Calu3 (cell line): ENCODE results near the gene C11orf91. TPM values are rescaled to one million over a fixed set of nuclear protein-coding genes. Genes with fewer than 3 reads are reported as not detected.

Experiments used
- BruUV-seq: library from RNA; stranded (reverse); fragments of 400-500 nt; replicated peaks from 2 replicates; lab custom pipeline; 2021; lab: Mats Ljungman, UMichigan
- CTCF ChIA-PET: fragments of 300-600 bp; sonication (Branson Sonifier 250); formaldehyde crosslinking; loops from one replicate; lab custom pipeline; 2022; ENCODE audit warnings: antibody characterized with exemption; lab: Charles Lee
- DNase-seq: peaks from one replicate; pipeline ENCODE4 v3.0.0; 2022
- H3K27ac Mint-ChIP-seq: one replicate; pipeline ENCODE4 v1.8.0; 2022; ENCODE audit warnings: mixed read lengths; ENCODE audit not compliant: unreplicated experiment
- H3K27me3 Mint-ChIP-seq: one replicate; pipeline ENCODE4 v1.8.0; 2022; ENCODE audit warnings: mixed read lengths; ENCODE audit not compliant: unreplicated experiment
- H3K36me3 Mint-ChIP-seq: one replicate; pipeline ENCODE4 v1.8.0; 2022; ENCODE audit warnings: mild to moderate bottlenecking, moderate library complexity, mixed read lengths; ENCODE audit not compliant: insufficient read depth, unreplicated experiment
- H3K4me1 Mint-ChIP-seq: one replicate; pipeline ENCODE4 v1.8.0; 2022; ENCODE audit warnings: mild to moderate bottlenecking, low read depth, mixed read lengths; ENCODE audit not compliant: unreplicated experiment
- H3K4me3 Mint-ChIP-seq: one replicate; pipeline ENCODE4 v1.8.0; 2022; ENCODE audit warnings: mild to moderate bottlenecking, low read depth, moderate library complexity, mixed read lengths; ENCODE audit not compliant: unreplicated experiment
- H3K9me3 Mint-ChIP-seq: one replicate; pipeline ENCODE4 v1.8.0; 2022; ENCODE audit warnings: low read depth, mixed read lengths; ENCODE audit not compliant: unreplicated experiment
- intact Hi-C: fragments of 100-400 bp; cut with micrococcal nuclease; formaldehyde crosslinking; loops from one replicate; pipeline ENCODE4 v1.10.0; 2022; ENCODE audit not compliant: unreplicated experiment
- total RNA-seq: library from RNA; stranded (reverse); gene quantifications from 2 replicates; pipeline ENCODE4 v1.2.3, GENCODE V29; 2022
- TF ChIP-seq, protein P1 (sequence below): fragments of 200-600 bp; IDR thresholded peaks from one replicate; pipeline ENCODE4 v1.8.0; 2022; ENCODE audit warnings: antibody characterized with exemption; ENCODE audit not compliant: unreplicated experiment

C11orf91 gene
- total RNA-seq, 1 experiment from 2014 or later: 5.8 TPM

DNA sequence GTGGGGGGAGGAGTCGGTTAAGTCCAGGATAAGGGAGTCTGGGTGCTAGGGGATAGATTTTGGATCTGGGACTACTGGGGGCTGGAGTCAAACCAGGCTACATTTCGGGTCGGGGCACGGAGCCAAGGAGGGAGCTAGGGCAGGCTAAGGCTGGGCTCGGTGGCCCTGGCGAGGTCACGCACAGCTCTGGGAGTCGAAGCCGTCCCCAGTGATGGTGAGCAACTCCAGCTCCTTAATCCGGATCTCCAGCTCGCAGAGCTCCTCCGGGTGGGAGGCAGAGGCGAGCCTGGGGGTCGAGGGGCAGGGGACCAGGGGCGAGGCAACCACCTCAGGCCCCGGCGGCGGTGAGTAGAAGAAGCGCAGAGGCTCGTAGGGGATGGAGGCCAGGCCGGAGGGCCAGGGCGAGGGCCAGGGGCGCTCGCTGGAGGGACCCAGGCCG, 544 bp downstream of the C11orf91 start:
- peaks cover 92% of the 10 kb centered on the region for H3K36me3 Mint-ChIP-seq
- no peaks in the 10 kb centered on the region for H3K9me3 Mint-ChIP-seq
- peaks cover 88% of the 10 kb centered on the region for H3K4me1 Mint-ChIP-seq
- no peak for DNase-seq
- intact Hi-C loops: no loop called here
- CTCF ChIA-PET: interaction anchor here (0.6 to 5.6 kb wide), 5 partner anchors 9 to 540 kb away, joined by 4 to 54 read pairs (median 7); partner anchors contain the start of gene CD59
- H3K27ac Mint-ChIP-seq: peak overlapping the region; percentile 94
- H3K4me3 Mint-ChIP-seq: peak overlapping the region; percentile 70
- TF ChIP-seq, protein P1, sequence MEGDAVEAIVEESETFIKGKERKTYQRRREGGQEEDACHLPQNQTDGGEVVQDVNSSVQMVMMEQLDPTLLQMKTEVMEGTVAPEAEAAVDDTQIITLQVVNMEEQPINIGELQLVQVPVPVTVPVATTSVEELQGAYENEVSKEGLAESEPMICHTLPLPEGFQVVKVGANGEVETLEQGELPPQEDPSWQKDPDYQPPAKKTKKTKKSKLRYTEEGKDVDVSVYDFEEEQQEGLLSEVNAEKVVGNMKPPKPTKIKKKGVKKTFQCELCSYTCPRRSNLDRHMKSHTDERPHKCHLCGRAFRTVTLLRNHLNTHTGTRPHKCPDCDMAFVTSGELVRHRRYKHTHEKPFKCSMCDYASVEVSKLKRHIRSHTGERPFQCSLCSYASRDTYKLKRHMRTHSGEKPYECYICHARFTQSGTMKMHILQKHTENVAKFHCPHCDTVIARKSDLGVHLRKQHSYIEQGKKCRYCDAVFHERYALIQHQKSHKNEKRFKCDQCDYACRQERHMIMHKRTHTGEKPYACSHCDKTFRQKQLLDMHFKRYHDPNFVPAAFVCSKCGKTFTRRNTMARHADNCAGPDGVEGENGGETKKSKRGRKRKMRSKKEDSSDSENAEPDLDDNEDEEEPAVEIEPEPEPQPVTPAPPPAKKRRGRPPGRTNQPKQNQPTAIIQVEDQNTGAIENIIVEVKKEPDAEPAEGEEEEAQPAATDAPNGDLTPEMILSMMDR: no peak
- no peaks in the 10 kb centered on the region for H3K27me3 Mint-ChIP-seq
- no TSS peak for BruUV-seq

DNA sequence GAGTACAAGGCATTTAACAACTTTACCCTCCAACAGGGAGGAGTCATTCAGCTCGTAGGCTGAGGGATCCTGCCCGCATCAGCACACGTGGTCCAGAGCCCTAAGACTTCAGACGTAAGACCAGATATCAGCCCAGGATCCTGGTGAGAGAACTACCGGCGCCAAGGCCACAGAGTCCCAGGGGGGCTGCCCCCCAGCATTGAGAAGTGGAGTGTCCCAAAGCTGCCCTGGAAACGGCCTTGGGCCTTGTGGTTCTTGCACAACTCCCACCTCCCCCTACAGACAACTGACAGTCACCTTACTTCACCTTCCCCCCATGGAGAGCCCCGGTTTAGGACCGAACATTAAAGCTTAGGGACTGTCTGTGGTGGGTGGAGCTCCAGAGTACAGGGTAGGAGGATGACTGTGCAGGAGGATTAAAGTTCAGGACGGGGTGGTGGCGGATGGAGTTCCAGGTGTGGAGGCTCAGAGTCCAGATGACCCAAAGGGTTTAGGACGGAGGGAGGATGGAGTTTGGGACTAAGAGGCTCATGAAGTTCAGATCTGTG, 1.0 kb downstream of the C11orf91 start:
- no peaks in the 10 kb centered on the region for H3K9me3 Mint-ChIP-seq
- peaks cover 92% of the 10 kb centered on the region for H3K36me3 Mint-ChIP-seq
- H3K4me3 Mint-ChIP-seq: peak overlapping the region; percentile 70
- intact Hi-C loops: no loop called here
- TF ChIP-seq, protein P1: no peak
- CTCF ChIA-PET: interaction anchor here (1.3 to 5.6 kb wide), 4 partner anchors 9 to 43 kb away, joined by 4 to 54 read pairs (median 16); partner anchors contain the start of gene CD59
- peak overlapping the region; percentile 94 for H3K27ac Mint-ChIP-seq
- no peak for DNase-seq
- no peaks in the 10 kb centered on the region for H3K27me3 Mint-ChIP-seq
- BruUV-seq: no TSS peak
- H3K4me1 Mint-ChIP-seq: peaks cover 88% of the 10 kb centered on the region

- CTCF ChIA-PET: interaction anchor here (4.0 kb wide), 1 partner anchor 44 kb away, joined by 26 read pairs; no protein-coding TSS in a partner anchor
- H3K27ac Mint-ChIP-seq: no peak overlapping the region
- no peaks in the 10 kb centered on the region for H3K9me3 Mint-ChIP-seq
- H3K4me1 Mint-ChIP-seq: peaks cover 88% of the 10 kb centered on the region
- DNase-seq: no peak
- TF ChIP-seq, protein P1: no peak
- no peaks in the 10 kb centered on the region for H3K27me3 Mint-ChIP-seq
- no peak overlapping the region for H3K4me3 Mint-ChIP-seq
- no TSS peak for BruUV-seq
- peaks cover 92% of the 10 kb centered on the region for H3K36me3 Mint-ChIP-seq
- intact Hi-C loops: no loop called here
Measured at GRCh38 chr11:33698921-33699320, 1.7 kb downstream of the C11orf91 start.

DNA sequence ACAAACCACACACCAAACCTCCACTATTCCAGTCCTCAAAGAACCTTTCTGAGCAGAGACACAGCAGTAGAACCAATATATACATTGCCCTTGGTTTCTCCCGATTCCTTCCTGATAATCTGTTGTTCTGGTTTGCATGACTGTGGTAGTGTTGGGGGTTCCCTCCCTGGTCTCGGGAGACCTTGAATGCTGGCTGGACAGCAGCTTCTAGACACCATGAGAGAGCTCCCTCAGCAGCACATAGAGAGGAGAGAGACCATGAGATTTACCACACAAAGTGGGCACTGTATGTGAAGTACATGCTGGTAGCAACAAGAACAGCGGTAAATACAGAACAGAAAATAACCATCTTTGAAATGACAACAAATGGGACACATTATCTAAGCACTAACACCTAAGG, 2.6 kb downstream of the C11orf91 start:
- Mint-ChIP-seq H3K9me3 (no peaks in the 10 kb centered on the region), H3K4me3 (peak overlapping the region; percentile 76), H3K27me3 (no peaks in the 10 kb centered on the region), H3K27ac (peak overlapping the region; percentile 92), H3K36me3 (peaks cover 92% of the 10 kb centered on the region), H3K4me1 (peaks cover 88% of the 10 kb centered on the region)
- intact Hi-C loops: no loop called here
- CTCF ChIA-PET: no interaction called here
- TF ChIP-seq, protein P1: no peak
- no peak for DNase-seq
- BruUV-seq: no TSS peak
